ENCODE measurements around the gene ASPSCR1. TPM values are rescaled to one million over a fixed set of nuclear protein-coding genes. Genes with fewer than 3 reads are reported as not detected.
A peak's percentile ranks its signal among the peaks of the same experiment; 100 is the strongest.

ASPSCR1 gene
- total and polyA plus RNA-seq, 10 of the 15 experiments (the other 5 are each of a cell fraction or from before 2014, with no cell fraction given) = 1.5 to 48.4 (median 25.4) TPM

GRCh38 chr17:81948635-81949378 is 28.6 kb upstream of the ASPSCR1 start:
- Histone ChIP-seq H3K27ac (ENCODE audit: control insufficient read depth, insufficient read depth) (no peak overlapping the region), H4K20me1 (ENCODE audit: control insufficient read depth, insufficient read depth) (no peaks in the 10 kb centered on the region), H3K4me1 (ENCODE audit: control insufficient read depth, insufficient read depth, low read length) (no peaks in the 10 kb centered on the region), H2AFZ (ENCODE audit: control insufficient read depth, low read depth, low read length) (no peak overlapping the region), H3K79me2 (ENCODE audit: control insufficient read depth, insufficient read depth, low read length) (no peaks in the 10 kb centered on the region), H3K9ac (ENCODE audit: control insufficient read depth, insufficient read depth, low read length) (no peak overlapping the region), H3K4me3 (no peak overlapping the region), H3K4me2 (ENCODE audit: control insufficient read depth, insufficient read depth) (no peak overlapping the region), H3K27me3 (replicated peaks in 1 of 2; ENCODE audit: control insufficient read depth in 2 of 2, insufficient read depth in 2 of 2, low read length in 1 of 2) (no peaks in the 10 kb centered on the region), H3K9me3 (replicated peaks; ENCODE audit: control insufficient read depth, insufficient read depth, low read length) (no peaks in the 10 kb centered on the region), H3K36me3 (ENCODE audit: control insufficient read depth in 2 of 2, insufficient read depth in 2 of 2, low read length in 1 of 2) (no peaks in the 10 kb centered on the region)
- SMC1A ChIA-PET (ENCODE audit: uncharacterized antibody, unreplicated experiment) = no interaction called here
- intact Hi-C loops (cut with micrococcal nuclease; ENCODE audit: unreplicated experiment) (no loop called here), in situ Hi-C loops (cut with MboI) (no loop called here)
- FAIRE-seq (no peak), ATAC-seq (no peak), DNase-seq (ENCODE audit: low read depth, low spot score) (no peak)
- no TSS peak for BruUV-seq (replicated peaks)
- WGBS (ENCODE audit: insufficient coverage, insufficient replicate concordance, low lambda C conversion rate, missing lambda C conversion rate) = 27% methylated on average over 17 of the region's 17 CpGs
- CTCF ChIA-PET = interaction anchor here (0.8 kb wide), 2 partner anchors 73 kb away, joined by 3 read pairs; no protein-coding TSS in a partner anchor
- RAD21 ChIA-PET (ENCODE audit: unreplicated experiment) = interaction anchor here (1.7 kb wide), 1 partner anchor 11 kb away, joined by 4 read pairs; no protein-coding TSS in a partner anchor
- POLR2A ChIA-PET = no interaction called here
- TF ChIP-seq CREM (IDR thresholded peaks at IDR 0.05; ENCODE audit: low read depth) = no peak

- no peaks in the 10 kb centered on the region for H3K36me3 ChIP-seq (ENCODE audit: control insufficient read depth in 2 of 2, insufficient read depth in 2 of 2, low read length in 1 of 2)
- intact Hi-C loops (cut with micrococcal nuclease; ENCODE audit: unreplicated experiment) = no loop called here
- H3K27me3 ChIP-seq (replicated peaks in 1 of 2; ENCODE audit: control insufficient read depth in 2 of 2, insufficient read depth in 2 of 2, low read length in 1 of 2) = no peaks in the 10 kb centered on the region
- no peak overlapping the region for H3K4me2 ChIP-seq (ENCODE audit: control insufficient read depth, insufficient read depth)
- RAD21 ChIA-PET (ENCODE audit: unreplicated experiment) = no interaction called here
- FAIRE-seq = no peak
- POLR2A ChIA-PET = no interaction called here
- TF ChIP-seq SREBF2 (IDR thresholded peaks at IDR 0.05; ENCODE audit: low read length) = no peak
- peak in 1 of 2 experiments; percentile 51; a peak in 2 of 4 replicates for TF ChIP-seq BHLHE40 (IDR thresholded peaks at IDR 0.05; ENCODE audit: borderline replicate concordance in 1 of 2, low read depth in 2 of 2, low read length in 1 of 2)
- TF ChIP-seq EZH2 (IDR thresholded peaks at IDR 0.05; ENCODE audit: borderline replicate concordance, control insufficient read depth, low read depth, low read length) = no peak
- TF ChIP-seq JUND (IDR thresholded peaks at IDR 0.05; ENCODE audit: low read depth, low read length) = no peak
- no peak for TF ChIP-seq TCF12 (IDR thresholded peaks at IDR 0.05; ENCODE audit: low read depth, low read length)
- TF ChIP-seq NFIC (IDR thresholded peaks at IDR 0.05; ENCODE audit: low read depth, low read length) = no peak
- no peak for TF ChIP-seq CHD2 (IDR thresholded peaks at IDR 0.05; ENCODE audit: borderline replicate concordance, low read depth, low read length)
- no peaks in the 10 kb centered on the region for H4K20me1 ChIP-seq (ENCODE audit: control insufficient read depth, insufficient read depth)
- no peak overlapping the region for H2AFZ ChIP-seq (ENCODE audit: control insufficient read depth, low read depth, low read length)
- H3K4me3 ChIP-seq = no peak overlapping the region
- no peaks in the 10 kb centered on the region for H3K79me2 ChIP-seq (ENCODE audit: control insufficient read depth, insufficient read depth, low read length)
- WGBS (ENCODE audit: insufficient coverage, insufficient replicate concordance, low lambda C conversion rate, missing lambda C conversion rate) = 44% methylated on average over 15 of the region's 15 CpGs
- SMC1A ChIA-PET (ENCODE audit: uncharacterized antibody, unreplicated experiment) = no interaction called here
- CTCF ChIA-PET = interaction anchor here (0.8 kb wide), 1 partner anchor 9 kb away, joined by 3 read pairs; no protein-coding TSS in a partner anchor
- BruUV-seq (replicated peaks) = no TSS peak
- H3K9me3 ChIP-seq (replicated peaks; ENCODE audit: control insufficient read depth, insufficient read depth, low read length) = no peaks in the 10 kb centered on the region
- no peak overlapping the region for H3K27ac ChIP-seq (ENCODE audit: control insufficient read depth, insufficient read depth)
- no peak for DNase-seq (ENCODE audit: low read depth, low spot score)
- no peak overlapping the region for H3K9ac ChIP-seq (ENCODE audit: control insufficient read depth, insufficient read depth, low read length)
- in situ Hi-C loops (cut with MboI) = no loop called here
- ATAC-seq = no peak
- no peaks in the 10 kb centered on the region for H3K4me1 ChIP-seq (ENCODE audit: control insufficient read depth, insufficient read depth, low read length)
Observed at GRCh38 chr17:81950501-81950900, 26.9 kb upstream of the ASPSCR1 start.
